Adrenal gland (tissue), 12 donors: ENCODE results near the gene MS4A6A. TPM values are rescaled to one million over a fixed set of nuclear protein-coding genes. Genes with fewer than 3 reads are reported as not detected.
A peak's percentile ranks its signal among the peaks of the same experiment; 100 is the strongest.

ENCODE experiments used
- DNase-seq, 7 donors: peaks; one replicate each; pipeline ENCODE4 v3.0.0-alpha.2; 2019 to 2020
- H3K27ac ChIP-seq, 5 donors: fragments of 200-600 bp; sonication (generic) in 4 of 5; 1 replicate in 3 of 5; 2 replicates in 2 of 5; pipeline versions ENCODE4 v1.5.1 to v1.8.0; 2016 to 2020; ENCODE audit warnings: mild to moderate bottlenecking in 1 of 5
- H3K27me3 ChIP-seq: fragments of 200-600 bp; 2 replicates; pipeline ENCODE4 v1.8.0; 2021
- H3K36me3 ChIP-seq, 2 donors: fragments of 200-600 bp; replicated peaks in 1 of 2; 1 replicate in 1 of 2; 2 replicates in 1 of 2; pipeline versions ENCODE4 v1.5.1 to v1.8.0; 2018 to 2022
- H3K4me1 ChIP-seq, 2 donors: fragments of 200-600 bp; replicated peaks in 1 of 2; 1 replicate in 1 of 2; 2 replicates in 1 of 2; pipeline versions ENCODE4 v1.5.1 to v1.8.0; 2018 to 2021
- H3K4me3 ChIP-seq, 4 donors: fragments of 200-600 bp; sonication (generic) in 3 of 4; one replicate each; pipeline ENCODE4 v1.5.1; 2016 to 2018
- H3K9me3 ChIP-seq, 3 donors: fragments of 200-600 bp; sonication (generic) in 1 of 3; replicated peaks in 1 of 3; 1 replicate in 2 of 3; 2 replicates in 1 of 3; pipeline versions ENCODE4 v1.5.1 to v1.8.0; 2016 to 2021
- POLR2A ChIP-seq, 2 donors: fragments of 450-650 bp; IDR thresholded peaks; one replicate each; pipeline ENCODE4 v1.6.1; 2017; ENCODE audit warnings: antibody characterized with exemption in 2 of 2, mild to moderate bottlenecking in 2 of 2, moderate library complexity in 1 of 2
- WGBS, 4 donors: extraction: QIAGEN DNeasy Blood & Tissue Kit in 2 of 4; methylation state at CpG; one replicate each; pipeline versions ENCODE4 v1.1.5 to v1.1.7; 2013 to 2017; 5-methylcytosine and 5-hydroxymethylcytosine counted together
- intact Hi-C, 2 donors: fragments of 100-400 bp; cut with DNase I; formaldehyde crosslinking; loops; one replicate each; pipeline versions ENCODE4 v1.14.1 to v1.15.0; 2022 to 2023
- polyA plus RNA-seq, 3 donors: library from polyadenylated mRNA; stranded (reverse); fragments of 200-250 nt in 2 of 3; fragments of 350-450 nt in 1 of 3; fragmentation: Illumina TruSeq in 1 of 3; extraction: RNeasy Lipid Tissue Mini Kit (QIAGEN cat#74804) in 1 of 3; gene quantifications; one replicate each; pipeline ENCODE4 v1.2.3, GENCODE V29; 2013 to 2014
- total RNA-seq, 9 donors: library from RNA; depleted of rRNA in 4 of 9; stranded (reverse); fragments of >200 nt in 4 of 9; fragments of 120-200 nt in 1 of 9; fragmentation: NEBNext Ultra II Directional in 1 of 9; extraction: Animal tissue kit (Norgen Biotek cat#: 25700) in 1 of 9; gene quantifications; one replicate each; pipeline versions ENCODE4 v1.1.0 to v1.2.4, GENCODE V29; 2013 to 2023
- TF ChIP-seq, protein P1 (sequence below), 6 experiments: fragments of 450-650 bp in 4 of 6; fragments of 200-600 bp in 2 of 6; sonication (generic) in 1 of 6; IDR thresholded peaks; 1 replicate in 5 of 6; 2 replicates in 1 of 6; pipeline versions ENCODE4 v1.5.1 to v1.8.0; 2016 to 2021; ENCODE audit warnings: antibody characterized with exemption in 6 of 6, mild to moderate bottlenecking in 2 of 6, moderate library complexity in 1 of 6
- donor health status: healthy with polysubstance abuse.
- donor health status: Bipolar disorder and iron deficiency.
- donor health status: DM: yes; HTN: yes; CAD: no.
- donor health status: DM: no; HTN: no; CAD: no.
- donor health status: DM: no; HTN: no; CAD: no.
- donor health status: DM: yes; HTN: yes; CAD: no.

The MS4A6A gene
- total and polyA plus RNA-seq, 12 donors = 28.6 to 204 (median 121) TPM

DNA sequence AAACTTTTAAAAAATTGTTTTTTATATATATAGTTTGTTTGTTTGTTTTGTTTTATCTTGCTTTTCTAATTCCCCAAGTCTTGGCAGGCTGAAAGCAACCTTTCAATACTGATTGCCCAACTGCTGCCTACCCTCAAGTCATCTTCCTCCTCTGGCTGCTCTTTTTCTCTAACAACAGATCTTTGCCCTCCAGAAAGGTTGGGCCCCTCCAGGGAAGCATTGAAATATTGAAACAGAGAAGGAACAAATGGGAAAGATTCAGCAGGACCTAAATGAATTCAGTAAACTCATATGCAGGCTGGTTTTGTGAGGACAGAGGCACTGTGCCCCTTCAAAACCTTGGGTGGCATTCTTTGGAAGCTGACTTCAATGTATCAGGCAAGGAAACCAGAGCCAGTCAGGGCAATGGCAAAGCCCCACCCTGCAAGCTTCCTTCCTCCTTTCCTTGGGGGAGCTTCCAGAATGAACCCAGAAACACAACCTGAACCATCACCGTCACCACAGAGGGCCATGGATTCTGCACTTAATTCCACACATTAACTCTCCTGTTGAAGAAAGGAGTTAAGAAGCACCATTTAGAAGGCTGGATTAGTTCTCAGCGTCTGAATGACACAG lies 815 bp upstream of the MS4A6A start:
- Histone ChIP-seq H3K27ac (peak overlapping the region in 4 of 5 donors; percentile 0 to 72 (median 54)), H3K4me1 (no peaks in the 10 kb centered on the region), H3K27me3 (no peaks in the 10 kb centered on the region), H3K9me3 (no peaks in the 10 kb centered on the region), H3K4me3 (peak overlapping the region in 1 of 4 donors; percentile 39), H3K36me3 (no peaks in the 10 kb centered on the region)
- TF ChIP-seq POLR2A (IDR thresholded peaks at IDR 0.05) = no peak
- TF ChIP-seq, protein P1, sequence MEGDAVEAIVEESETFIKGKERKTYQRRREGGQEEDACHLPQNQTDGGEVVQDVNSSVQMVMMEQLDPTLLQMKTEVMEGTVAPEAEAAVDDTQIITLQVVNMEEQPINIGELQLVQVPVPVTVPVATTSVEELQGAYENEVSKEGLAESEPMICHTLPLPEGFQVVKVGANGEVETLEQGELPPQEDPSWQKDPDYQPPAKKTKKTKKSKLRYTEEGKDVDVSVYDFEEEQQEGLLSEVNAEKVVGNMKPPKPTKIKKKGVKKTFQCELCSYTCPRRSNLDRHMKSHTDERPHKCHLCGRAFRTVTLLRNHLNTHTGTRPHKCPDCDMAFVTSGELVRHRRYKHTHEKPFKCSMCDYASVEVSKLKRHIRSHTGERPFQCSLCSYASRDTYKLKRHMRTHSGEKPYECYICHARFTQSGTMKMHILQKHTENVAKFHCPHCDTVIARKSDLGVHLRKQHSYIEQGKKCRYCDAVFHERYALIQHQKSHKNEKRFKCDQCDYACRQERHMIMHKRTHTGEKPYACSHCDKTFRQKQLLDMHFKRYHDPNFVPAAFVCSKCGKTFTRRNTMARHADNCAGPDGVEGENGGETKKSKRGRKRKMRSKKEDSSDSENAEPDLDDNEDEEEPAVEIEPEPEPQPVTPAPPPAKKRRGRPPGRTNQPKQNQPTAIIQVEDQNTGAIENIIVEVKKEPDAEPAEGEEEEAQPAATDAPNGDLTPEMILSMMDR (IDR thresholded peaks at IDR 0.05) = no peak
- intact Hi-C loops = no loop called here
- peak in 1 of 7 donors; percentile 19 for DNase-seq
- 58 to 72% (median 65%) methylated on average over 2 of the region's 2 CpGs for WGBS, 4 donors

DNA sequence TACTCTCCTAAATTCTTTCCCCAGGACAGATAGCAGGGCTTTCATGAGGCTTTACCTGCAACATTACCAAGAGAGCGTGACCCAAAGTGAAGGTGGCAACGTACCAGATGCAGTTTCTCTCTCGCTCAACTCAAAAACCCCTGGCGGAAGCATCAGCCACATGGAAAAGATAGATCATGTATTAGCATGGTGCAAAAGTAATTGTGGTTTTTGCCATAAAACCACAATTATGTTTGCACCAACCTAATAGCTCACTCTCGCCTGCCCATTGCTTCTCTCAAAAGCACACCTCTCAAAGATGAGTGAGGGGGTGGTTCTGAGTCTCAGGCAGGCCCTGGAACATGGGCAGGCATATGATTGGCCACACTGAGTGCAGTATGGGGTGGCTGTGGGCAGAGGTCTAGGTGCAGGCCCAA lies 7.0 kb downstream of the MS4A6A start:
- WGBS, 4 donors = 82 to 87% (median 85%) methylated on average over 5 of the region's 5 CpGs
- intact Hi-C loops = no loop called here
- Histone ChIP-seq H3K4me1 (no peaks in the 10 kb centered on the region), H3K9me3 (no peaks in the 10 kb centered on the region), H3K4me3 (no peak overlapping the region), H3K27ac (no peak overlapping the region), H3K36me3 (no peaks in the 10 kb centered on the region), H3K27me3 (no peaks in the 10 kb centered on the region)
- no peak for DNase-seq
- TF ChIP-seq, protein P1 (IDR thresholded peaks at IDR 0.05) = no peak
- no peak for TF ChIP-seq POLR2A (IDR thresholded peaks at IDR 0.05)

- Histone ChIP-seq H3K27me3 (no peaks in the 10 kb centered on the region), H3K4me1 (no peaks in the 10 kb centered on the region)
- intact Hi-C loops = no loop called here
Observed at GRCh38 chr11:60172011-60172410, 10.9 kb downstream of the MS4A6A start.

GRCh38 chr11:60170566-60170965 lies 12.3 kb downstream of the MS4A6A start:
- Histone ChIP-seq H3K9me3 (no peaks in the 10 kb centered on the region), H3K4me1 (no peaks in the 10 kb centered on the region), H3K36me3 (no peaks in the 10 kb centered on the region), H3K27me3 (no peaks in the 10 kb centered on the region), H3K4me3 (no peak overlapping the region), H3K27ac (no peak overlapping the region)
- TF ChIP-seq, protein P1 (IDR thresholded peaks at IDR 0.05) = no peak
- TF ChIP-seq POLR2A (IDR thresholded peaks at IDR 0.05) = no peak
- DNase-seq = no peak
- intact Hi-C loops = no loop called here
- WGBS, 4 donors = 85 to 90% (median 89%) methylated on average over 1 of the region's 1 CpG

More at GRCh38 chr11:60172011-60172410, 10.9 kb downstream of the MS4A6A start:
- TF ChIP-seq, protein P1 (IDR thresholded peaks at IDR 0.05) = no peak
- no peak for TF ChIP-seq POLR2A (IDR thresholded peaks at IDR 0.05)
- no peaks in the 10 kb centered on the region for H3K9me3 ChIP-seq
- DNase-seq = no peak
- no peak overlapping the region for H3K4me3 ChIP-seq
- H3K36me3 ChIP-seq = no peaks in the 10 kb centered on the region
- no peak overlapping the region for H3K27ac ChIP-seq
